Fibroblast of gingiva (primary cell): ENCODE results near the gene XPO5.
"Not testable (repeated sequence)": the region's sequence is repeated elsewhere in the genome, so short reads cannot be mapped to it uniquely, and the experiment has no call there.

ENCODE experiments used
- DNase-seq: peaks from one replicate; pipeline ENCODE4 v3.0.0-alpha.2; 2011; ENCODE audit warnings: low read depth

Gene XPO5

GRCh38 chr6:43584892-43585570, 9.2 kb upstream of the XPO5 start:
- DNase-seq = peak; percentile 17

DNA sequence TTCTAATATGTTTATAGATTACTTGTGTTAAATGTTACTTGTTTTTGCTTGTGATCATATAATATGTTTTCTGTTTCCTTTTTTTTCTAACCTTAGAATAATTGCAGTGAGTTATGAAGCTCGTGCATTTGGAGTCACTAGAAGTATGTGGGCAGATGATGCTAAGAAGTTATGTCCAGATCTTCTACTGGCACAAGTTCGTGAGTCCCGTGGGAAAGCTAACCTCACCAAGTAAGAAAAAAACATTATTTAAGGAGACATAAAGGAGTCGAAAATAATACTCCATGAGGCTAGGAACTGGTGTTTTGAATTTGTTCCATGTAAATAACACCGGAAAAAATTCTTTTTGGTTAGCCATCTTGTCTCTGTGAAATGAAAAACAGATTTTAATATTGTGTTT, 7.1 kb upstream of the XPO5 start:
- peak; percentile 31 for DNase-seq

DNA sequence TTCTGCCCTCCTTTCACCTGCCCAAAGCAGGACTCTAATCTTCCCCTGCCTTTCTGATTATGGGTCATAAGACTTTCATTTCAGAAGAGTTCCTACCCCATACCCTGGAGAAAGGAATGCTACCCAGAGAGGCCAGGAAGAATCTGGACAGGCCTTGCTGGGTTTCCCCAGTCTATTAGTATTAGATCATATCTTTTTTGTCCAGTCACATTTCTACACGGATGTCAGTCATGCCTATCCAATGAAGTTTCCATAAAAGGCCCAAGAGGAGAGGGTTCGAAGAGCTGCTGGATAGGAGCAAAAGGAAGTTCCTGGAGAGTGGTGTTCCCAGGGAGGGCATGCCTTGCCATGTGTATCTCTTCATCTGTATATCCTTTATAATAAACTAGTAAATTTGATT, 3.3 kb upstream of the XPO5 start:
- no peak for DNase-seq

- no peak for DNase-seq
Measured at GRCh38 chr6:43578748-43579147, 2.9 kb upstream of the XPO5 start.

DNA sequence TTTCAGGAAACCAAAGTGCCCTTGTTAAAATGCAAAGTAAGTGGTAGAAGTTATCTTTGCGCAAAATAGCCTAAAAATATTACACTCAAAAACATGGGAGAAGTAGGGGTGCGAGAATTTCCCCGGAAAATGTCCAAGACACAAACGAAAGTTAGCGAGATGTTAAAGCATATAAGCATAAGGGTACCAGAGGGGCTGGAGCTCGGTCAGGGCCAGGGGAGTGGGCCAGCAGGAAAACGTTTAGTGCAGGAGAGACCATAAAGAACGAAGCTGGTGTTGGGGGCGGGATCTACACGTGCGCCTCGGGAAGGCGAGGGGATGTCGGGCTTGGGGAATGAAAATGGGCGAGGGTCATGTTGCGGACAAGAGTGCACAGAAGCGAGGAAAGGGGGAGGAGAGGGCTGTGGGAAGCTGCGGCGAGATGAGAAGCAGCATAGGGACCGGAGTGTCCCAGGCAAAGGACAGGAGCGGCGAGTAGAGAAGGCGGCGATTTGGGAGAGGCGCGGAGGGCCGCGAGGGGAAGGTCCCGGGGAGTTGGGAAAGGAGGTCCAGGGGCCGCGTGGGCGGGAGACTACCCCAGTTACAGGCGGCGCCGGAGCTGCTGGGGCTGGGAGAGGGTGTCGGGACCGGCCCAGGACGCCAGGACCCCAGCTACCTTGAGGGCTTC, 600 bp downstream of the XPO5 start:
- no peak for DNase-seq

DNA sequence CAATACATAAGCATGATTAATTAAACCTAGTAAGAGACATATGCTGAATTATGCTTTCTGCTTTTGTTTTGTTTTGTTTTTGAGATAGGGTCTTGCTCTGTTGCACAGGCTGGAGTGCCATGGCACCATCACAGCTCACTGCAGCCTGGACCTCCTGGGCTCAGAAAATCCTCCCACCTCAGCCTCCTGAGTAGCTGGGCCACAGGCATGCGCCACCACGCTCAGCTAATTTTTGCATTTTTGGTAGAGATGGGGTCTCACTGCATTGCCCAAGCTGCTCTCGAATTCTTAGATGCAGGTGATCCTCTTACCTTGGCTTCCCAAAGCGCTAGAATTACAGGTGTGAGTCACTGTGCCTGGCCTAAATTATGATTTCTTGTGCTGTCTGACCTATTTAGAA, 3.8 kb downstream of the XPO5 start:
- no peak for DNase-seq

DNA sequence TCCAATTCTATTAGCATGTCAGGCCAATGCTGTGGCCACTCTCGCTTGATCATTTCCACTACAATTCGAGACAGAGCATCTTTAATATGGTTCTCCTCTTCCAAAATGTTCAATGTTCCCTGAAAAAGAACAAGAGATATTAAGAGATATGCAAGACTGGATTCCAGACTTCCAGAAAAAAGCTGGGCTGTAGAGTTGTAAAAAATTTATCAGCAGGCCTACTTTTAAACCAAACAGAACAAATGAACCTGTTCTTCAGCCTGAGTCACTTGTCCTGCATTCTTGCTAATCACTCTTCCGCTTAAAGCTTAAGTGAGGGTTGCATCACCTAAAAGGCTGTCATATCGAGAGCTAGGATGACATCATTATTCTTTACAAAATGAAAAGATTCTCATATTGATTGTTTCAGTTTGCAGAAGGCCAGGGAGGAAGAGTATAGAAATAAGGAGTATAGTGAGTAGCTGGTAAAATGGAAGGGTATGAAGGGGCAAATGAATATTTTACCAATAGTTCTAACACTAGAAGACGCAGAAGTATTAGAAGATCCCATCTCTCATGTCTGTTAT, 4.9 kb downstream of the XPO5 start:
- DNase-seq = no peak

DNA sequence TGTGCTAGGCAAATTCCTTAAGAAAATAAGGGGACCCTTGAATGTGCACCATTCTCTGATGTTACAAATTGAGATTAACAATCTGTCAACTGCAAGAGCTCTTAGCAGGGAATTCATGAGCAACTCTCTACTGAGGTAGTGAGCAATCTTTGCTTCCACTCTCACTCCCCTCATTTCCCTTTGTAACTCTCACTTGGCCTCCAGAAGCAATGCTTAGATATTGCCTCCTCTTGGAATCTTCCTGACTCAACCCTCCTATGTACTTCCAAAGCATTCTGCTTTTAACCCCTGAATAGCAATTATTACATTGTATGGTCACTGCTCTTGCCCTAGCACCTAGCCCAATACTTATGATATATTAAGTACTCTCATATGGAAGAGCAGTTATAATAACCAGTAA, 16.5 kb downstream of the XPO5 start:
- DNase-seq = no peak

GRCh38 chr6:43557620-43558019, 18.2 kb downstream of the XPO5 start:
- DNase-seq = not testable (repeated sequence)

DNA sequence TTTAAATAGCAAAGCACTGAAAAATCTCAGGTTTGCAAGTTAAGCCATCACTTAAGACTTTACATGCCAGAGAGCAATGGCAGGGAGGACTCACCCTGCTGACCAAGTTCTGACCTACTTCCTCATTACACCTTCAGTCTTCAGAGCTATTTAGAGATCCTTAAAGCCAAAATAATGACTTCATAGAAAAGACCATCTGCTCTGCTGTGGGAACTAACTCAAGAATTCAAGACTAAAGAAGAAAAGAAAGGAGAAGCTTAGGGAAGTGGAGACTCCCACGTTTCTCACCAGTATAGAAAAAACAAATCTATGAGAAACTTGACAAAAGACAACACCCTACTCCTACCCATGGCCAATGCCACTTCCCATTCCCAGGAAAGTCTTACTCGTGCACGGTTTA, 28.6 kb downstream of the XPO5 start:
- no peak for DNase-seq

- DNase-seq = no peak
Measured at GRCh38 chr6:43544461-43544860, 31.4 kb downstream of the XPO5 start.

GRCh38 chr6:43541774-43542471, 33.9 kb downstream of the XPO5 start:
- DNase-seq = no peak

GRCh38 chr6:43540507-43540906, 35.3 kb downstream of the XPO5 start:
- DNase-seq = no peak

GRCh38 chr6:43539409-43539808, 36.4 kb downstream of the XPO5 start:
- DNase-seq = not testable (repeated sequence)

GRCh38 chr6:43538986-43539385, 36.9 kb downstream of the XPO5 start:
- not testable (repeated sequence) for DNase-seq

DNA sequence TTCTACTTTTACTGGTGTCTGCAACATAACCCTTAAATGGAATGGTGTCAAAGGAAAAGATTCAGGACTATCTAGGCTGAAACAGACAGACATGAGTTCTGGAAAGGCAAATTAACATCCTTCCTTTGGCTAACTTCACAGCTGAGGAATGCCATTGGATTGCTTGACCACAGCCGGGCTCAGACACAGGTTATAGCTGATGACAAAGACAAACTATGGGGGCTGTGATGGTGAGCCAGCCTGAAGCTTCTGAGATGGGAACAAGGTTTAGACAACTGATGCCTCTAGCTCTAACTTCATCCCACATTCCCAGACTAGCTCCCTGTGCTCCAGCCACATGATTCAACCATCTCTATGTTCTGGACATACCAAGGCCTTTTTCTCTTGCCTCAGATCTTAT, 43.6 kb downstream of the XPO5 start:
- DNase-seq = no peak

DNA sequence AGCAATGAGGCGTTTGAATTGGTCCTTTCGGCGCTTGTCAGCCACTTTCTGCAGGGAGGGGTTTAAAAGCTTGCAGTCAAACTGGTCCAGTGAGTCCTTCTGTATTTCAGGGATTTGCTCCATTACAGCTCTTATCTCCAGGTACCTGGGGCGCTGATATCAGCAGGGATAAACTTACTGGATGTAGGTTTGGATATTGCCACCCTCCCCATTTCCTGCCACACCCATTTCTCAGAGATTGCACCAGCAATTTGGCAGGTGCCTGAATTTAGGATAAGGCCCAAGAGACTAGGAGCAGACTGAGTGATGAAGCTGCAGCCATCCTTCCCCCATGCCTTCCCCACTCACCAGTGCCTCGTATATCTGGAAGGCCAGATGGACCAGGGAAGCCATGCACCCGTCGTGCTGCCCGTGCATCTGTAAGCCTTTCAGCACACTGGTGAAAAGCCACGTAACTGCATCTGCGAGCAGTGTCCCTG, 51.3 kb downstream of the XPO5 start:
- DNase-seq = no peak

DNA sequence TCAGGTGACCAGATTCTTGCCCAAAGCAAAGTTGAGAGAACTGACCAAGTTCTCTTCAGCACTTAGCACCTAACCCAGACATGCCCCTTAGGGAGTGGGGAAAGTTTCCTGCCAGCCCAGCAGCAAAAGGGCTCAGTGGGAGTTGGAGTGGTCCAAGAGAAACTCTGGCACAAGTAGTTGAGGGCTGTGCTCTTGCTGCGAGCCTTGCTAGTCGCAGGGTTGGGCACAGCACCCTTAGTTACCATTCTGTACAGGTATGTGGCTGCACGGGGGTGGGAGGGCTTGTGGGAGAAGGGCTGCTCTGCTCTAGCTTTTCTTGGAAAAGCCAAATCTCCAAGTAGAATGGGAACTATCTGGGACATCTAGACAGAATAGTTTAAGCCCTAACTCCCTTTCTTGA, 52.6 kb downstream of the XPO5 start:
- DNase-seq = no peak

DNA sequence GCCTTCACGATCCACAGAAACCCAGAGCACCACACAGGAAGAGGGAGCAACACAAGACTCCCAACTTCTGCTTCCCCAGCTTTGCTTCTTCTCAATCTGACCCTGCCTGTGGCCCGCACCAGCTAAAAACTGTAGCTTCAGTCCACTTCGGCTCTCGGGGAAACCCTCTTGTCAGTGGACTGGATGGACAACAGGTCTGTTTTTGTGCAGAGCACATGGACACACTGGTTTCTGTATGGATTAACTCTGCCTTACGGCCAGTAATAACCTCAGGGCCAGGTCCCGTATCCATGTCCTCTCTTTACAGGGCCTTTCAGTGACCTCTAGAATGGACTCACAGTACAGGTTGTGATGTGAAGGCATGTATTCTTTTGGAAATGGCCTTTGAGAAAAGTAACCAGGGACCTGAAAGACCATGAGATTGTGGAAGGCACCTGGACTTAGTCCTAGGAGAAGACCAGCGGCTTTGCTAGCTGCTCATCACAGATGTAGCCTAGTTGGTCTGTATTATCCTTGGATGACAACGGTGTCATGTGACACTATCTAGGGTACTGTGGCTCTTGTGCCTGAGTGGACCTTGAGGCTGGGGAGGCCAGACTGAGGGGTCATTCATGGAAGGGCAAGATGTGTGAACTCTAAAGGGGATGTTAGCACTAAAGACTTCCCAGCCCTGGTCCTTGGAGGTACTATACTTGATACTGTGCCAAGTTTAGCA, 53.1 kb downstream of the XPO5 start:
- no peak for DNase-seq

DNA sequence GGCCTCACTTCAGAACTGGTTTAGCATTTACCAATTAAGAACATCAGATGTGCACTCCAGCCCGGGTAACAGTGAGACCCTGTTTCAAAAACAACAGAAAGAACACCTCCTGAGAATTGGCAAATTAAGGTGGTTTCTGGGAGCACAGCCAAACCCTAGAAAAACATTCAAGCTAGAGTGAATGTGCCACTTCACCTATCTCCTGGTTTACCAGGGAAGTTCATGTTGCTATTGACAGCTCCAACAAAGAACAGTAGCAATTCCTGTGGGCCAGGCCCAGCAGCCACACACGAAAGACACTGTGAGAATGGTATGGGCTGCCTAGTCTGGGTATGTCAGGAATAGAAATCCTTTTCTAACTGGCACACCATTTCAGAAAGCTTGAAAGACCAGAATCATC, 54.0 kb downstream of the XPO5 start:
- no peak for DNase-seq

DNA sequence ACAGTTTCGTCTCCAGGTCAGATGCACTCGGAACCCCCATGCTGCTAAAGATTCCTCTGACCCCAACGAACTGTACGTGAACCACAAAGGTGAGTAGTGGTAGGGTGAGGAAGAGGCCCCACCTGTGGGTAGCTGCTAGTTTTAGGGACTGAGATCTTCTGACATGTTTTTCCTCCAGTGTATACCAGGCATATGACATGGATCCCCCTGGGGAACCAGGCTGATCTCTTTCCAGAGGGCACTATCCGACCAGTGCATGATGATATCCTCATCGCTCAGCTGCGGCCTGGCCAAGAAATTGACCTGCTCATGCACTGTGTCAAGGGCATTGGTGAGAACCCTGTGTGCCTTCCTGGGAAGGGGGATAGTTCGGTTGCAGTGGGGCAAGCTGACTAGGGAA, 55.7 kb downstream of the XPO5 start:
- no peak for DNase-seq
